Astrocyte (in vitro differentiated cells and primary cell): ENCODE data around the gene TMEM108.

Experiments
- EZH2 ChIP-seq: IDR thresholded peaks from 2 replicates; pipeline ENCODE4 v1.6.1; 2012; ENCODE audit warnings: mild to moderate bottlenecking, low read length, inconsistent platforms; ENCODE audit not compliant: insufficient read depth
- TF ChIP-seq, protein P1 (sequence below): IDR thresholded peaks from 2 replicates; pipeline ENCODE4 v1.5.1; 2011; ENCODE audit warnings: low read depth, mild to moderate bottlenecking, inconsistent platforms, low read length, moderate library complexity; ENCODE audit not compliant: insufficient read depth

DNA sequence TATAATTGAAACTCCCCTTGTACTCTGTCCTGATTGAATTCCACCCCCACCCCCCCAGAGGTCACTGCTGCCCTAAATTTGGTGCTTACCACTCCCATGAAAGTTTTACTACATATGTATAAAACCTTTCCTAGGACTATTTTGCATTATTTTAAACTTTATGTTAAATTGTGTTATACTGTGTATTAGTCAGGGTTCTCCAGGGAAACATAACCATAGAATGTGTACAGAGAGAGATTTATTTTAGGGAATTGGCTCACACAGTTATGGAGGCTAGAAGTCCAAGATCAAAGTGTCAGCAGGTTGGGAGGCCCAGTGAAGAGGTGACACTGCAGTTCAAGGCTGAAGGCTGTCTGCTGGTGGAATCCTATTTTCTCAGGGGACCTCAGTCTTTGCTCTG lies 390.9 kb downstream of the TMEM108 start:
- TF ChIP-seq, protein P1, sequence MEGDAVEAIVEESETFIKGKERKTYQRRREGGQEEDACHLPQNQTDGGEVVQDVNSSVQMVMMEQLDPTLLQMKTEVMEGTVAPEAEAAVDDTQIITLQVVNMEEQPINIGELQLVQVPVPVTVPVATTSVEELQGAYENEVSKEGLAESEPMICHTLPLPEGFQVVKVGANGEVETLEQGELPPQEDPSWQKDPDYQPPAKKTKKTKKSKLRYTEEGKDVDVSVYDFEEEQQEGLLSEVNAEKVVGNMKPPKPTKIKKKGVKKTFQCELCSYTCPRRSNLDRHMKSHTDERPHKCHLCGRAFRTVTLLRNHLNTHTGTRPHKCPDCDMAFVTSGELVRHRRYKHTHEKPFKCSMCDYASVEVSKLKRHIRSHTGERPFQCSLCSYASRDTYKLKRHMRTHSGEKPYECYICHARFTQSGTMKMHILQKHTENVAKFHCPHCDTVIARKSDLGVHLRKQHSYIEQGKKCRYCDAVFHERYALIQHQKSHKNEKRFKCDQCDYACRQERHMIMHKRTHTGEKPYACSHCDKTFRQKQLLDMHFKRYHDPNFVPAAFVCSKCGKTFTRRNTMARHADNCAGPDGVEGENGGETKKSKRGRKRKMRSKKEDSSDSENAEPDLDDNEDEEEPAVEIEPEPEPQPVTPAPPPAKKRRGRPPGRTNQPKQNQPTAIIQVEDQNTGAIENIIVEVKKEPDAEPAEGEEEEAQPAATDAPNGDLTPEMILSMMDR: no peak
- TF ChIP-seq EZH2: no peak
